ENCODE results near the gene NBPF1. TPM values are rescaled to one million over a fixed set of nuclear protein-coding genes. Genes with fewer than 3 reads are reported as not detected.
"Not testable (repeated sequence)": the region's sequence is repeated elsewhere in the genome, so short reads cannot be mapped to it uniquely, and the experiment has no call there.

Gene NBPF1
- total RNA-seq, 1 experiment from 2014 or later = 28.9 TPM

DNA sequence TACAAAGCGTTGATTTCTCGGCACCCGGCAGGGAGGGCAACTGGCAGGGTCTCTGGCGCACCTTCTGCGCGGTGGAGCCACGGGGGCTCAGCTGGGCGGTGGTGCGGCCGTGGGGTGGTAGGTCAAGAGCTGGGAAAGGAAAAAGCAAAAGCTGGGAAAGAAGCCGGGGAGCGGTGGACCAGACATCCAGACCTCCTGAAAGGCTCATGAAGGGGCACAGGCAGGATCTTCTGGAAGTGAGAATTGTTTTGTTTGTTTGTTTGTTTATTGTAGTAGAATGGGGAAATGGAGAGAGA, 92.1 kb downstream of the NBPF1 start:
- no peak overlapping the region for H3K27ac Mint-ChIP-seq (ENCODE audit: low read depth, unreplicated experiment)
- TF ChIP-seq, protein P1, sequence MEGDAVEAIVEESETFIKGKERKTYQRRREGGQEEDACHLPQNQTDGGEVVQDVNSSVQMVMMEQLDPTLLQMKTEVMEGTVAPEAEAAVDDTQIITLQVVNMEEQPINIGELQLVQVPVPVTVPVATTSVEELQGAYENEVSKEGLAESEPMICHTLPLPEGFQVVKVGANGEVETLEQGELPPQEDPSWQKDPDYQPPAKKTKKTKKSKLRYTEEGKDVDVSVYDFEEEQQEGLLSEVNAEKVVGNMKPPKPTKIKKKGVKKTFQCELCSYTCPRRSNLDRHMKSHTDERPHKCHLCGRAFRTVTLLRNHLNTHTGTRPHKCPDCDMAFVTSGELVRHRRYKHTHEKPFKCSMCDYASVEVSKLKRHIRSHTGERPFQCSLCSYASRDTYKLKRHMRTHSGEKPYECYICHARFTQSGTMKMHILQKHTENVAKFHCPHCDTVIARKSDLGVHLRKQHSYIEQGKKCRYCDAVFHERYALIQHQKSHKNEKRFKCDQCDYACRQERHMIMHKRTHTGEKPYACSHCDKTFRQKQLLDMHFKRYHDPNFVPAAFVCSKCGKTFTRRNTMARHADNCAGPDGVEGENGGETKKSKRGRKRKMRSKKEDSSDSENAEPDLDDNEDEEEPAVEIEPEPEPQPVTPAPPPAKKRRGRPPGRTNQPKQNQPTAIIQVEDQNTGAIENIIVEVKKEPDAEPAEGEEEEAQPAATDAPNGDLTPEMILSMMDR (IDR thresholded peaks at IDR 0.05; ENCODE audit: unreplicated experiment) = no peak
- CTCF ChIA-PET = no interaction called here
- intact Hi-C loops (cut with micrococcal nuclease) = no loop called here
- peaks cover 39% of the 10 kb centered on the region for H3K27me3 Mint-ChIP-seq (ENCODE audit: insufficient read depth, unreplicated experiment)
- H3K4me1 Mint-ChIP-seq (ENCODE audit: insufficient read depth, unreplicated experiment) = no peaks in the 10 kb centered on the region
- no peaks in the 10 kb centered on the region for H3K36me3 Mint-ChIP-seq (ENCODE audit: insufficient read depth, unreplicated experiment)
- H3K4me3 Mint-ChIP-seq (ENCODE audit: unreplicated experiment) = no peak overlapping the region
- POLR2A ChIA-PET = no interaction called here
- no TSS peak for BruUV-seq (replicated peaks)
- no peaks in the 10 kb centered on the region for H3K9me3 Mint-ChIP-seq (ENCODE audit: unreplicated experiment)
- DNase-seq (ENCODE audit: unreplicated experiment) = no peak

DNA sequence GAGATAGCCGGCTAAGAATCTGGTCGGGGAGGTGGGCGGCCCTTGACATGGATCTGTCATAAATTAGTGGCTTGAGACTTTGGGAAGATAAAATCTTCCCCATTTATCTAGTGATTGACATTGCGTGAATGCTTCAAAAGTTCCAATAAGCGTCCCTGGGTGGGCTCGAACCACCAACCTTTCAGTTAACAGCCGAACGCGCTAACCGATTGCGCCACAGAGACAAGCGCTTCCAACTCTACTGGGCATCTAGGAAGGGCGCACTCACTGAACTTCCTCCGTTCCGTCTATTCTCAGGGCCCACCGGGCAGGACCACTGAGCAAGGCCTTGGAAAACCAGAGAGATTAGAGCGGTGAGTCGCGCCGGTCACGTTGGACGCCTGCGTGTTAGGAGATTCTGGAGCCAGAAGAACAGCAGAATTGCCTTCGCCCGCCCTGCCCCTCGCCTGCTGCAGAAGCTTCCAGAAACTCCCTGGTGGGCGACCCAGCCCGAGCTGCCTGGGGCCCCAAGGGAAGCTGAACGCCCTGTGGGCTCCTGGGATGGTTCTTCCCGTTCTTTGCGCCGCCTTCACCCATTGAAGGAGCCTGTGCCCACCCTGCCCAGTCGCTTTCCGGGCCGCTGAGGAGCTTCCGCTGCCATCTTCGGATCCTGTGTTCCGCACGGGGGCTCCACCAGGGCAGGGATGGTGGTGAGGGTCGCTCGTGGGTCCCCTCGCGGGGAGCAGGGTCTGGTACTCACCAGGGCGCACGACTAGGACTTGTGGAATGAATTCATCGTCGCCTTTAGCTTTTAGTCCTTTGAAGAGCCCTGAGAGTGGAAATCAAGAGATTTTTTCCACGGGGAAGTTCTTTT, 92.7 kb downstream of the NBPF1 start:
- H3K36me3 Mint-ChIP-seq (ENCODE audit: insufficient read depth, unreplicated experiment); intact Hi-C loops (cut with micrococcal nuclease); H3K4me1 Mint-ChIP-seq (ENCODE audit: insufficient read depth, unreplicated experiment); H3K4me3 Mint-ChIP-seq (ENCODE audit: unreplicated experiment); CTCF ChIA-PET; DNase-seq (ENCODE audit: unreplicated experiment); H3K27ac Mint-ChIP-seq (ENCODE audit: low read depth, unreplicated experiment); BruUV-seq (replicated peaks); H3K9me3 Mint-ChIP-seq (ENCODE audit: unreplicated experiment); POLR2A ChIA-PET: not testable (repeated sequence)
- H3K27me3 Mint-ChIP-seq (ENCODE audit: insufficient read depth, unreplicated experiment) = peaks cover 39% of the 10 kb centered on the region

DNA sequence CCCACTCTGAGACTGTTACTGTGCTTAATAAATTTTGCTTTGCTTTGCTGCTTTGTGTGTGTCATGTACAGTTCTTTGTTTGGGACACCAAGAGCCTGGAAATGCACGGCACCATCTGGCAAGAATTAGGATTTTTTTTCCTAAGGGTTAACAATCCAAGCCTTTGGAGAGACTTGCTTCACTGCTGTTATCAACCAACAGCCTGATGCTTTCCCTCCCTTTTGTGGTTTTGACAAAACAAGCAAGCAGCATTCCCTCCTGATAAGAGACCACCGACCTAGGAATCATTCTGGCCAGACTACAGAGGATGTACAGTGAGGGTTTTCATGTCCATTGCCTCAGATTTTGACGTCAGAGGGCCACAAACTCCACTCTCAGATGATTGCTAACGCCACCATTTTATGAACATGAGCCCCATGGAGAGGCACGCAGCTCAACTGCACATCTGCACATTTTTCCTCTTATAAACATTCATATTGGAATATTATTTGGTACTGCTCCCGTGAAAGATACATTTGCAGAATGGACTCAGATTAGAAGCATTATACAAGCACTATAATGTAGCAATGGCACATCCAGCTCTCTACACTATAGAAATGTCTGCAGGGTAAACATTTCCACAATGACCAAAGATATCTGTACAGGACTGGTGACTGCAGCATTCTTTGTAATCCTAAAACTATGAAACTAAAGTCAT, 94.0 kb downstream of the NBPF1 start:
- not testable (repeated sequence) for BruUV-seq (replicated peaks); DNase-seq (ENCODE audit: unreplicated experiment)
- H3K27me3 Mint-ChIP-seq (ENCODE audit: insufficient read depth, unreplicated experiment) = peaks cover 36% of the 10 kb centered on the region

DNA sequence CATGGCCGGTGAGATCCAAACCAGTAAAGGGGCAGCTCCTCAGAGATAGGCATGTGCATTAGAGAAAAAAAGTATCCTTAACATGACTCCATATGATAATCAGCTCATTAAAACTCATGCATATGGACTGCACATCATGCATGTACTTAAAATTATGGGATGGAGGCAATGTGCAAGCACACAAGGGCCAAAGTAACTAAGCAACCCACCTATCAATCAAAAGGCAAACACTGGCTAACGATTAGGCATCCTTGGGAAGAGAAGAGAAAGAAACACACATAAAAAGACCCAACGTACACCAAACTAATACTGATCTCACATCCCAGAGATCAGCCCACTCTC, 94.5 kb downstream of the NBPF1 start:
- H3K36me3 Mint-ChIP-seq (ENCODE audit: insufficient read depth, unreplicated experiment); intact Hi-C loops (cut with micrococcal nuclease); H3K4me1 Mint-ChIP-seq (ENCODE audit: insufficient read depth, unreplicated experiment); DNase-seq (ENCODE audit: unreplicated experiment); H3K4me3 Mint-ChIP-seq (ENCODE audit: unreplicated experiment); H3K9me3 Mint-ChIP-seq (ENCODE audit: unreplicated experiment); H3K27ac Mint-ChIP-seq (ENCODE audit: low read depth, unreplicated experiment); BruUV-seq (replicated peaks): not testable (repeated sequence)
- ChIA-PET POLR2A (interaction anchor here (0.8 kb wide), 1 partner anchor 19 kb away, joined by 4 read pairs; no protein-coding TSS in a partner anchor), CTCF (interaction anchor here (0.6 kb wide), 2 partner anchors 9 to 22 kb away, joined by 3 read pairs; no protein-coding TSS in a partner anchor)
- peaks cover 31% of the 10 kb centered on the region for H3K27me3 Mint-ChIP-seq (ENCODE audit: insufficient read depth, unreplicated experiment)

More for the DNA sequence above, 94.0 kb downstream of the NBPF1 start:
- intact Hi-C loops (cut with micrococcal nuclease); H3K27ac Mint-ChIP-seq (ENCODE audit: low read depth, unreplicated experiment); H3K9me3 Mint-ChIP-seq (ENCODE audit: unreplicated experiment); H3K4me3 Mint-ChIP-seq (ENCODE audit: unreplicated experiment); H3K4me1 Mint-ChIP-seq (ENCODE audit: insufficient read depth, unreplicated experiment); POLR2A ChIA-PET; H3K36me3 Mint-ChIP-seq (ENCODE audit: insufficient read depth, unreplicated experiment): not testable (repeated sequence)
- CTCF ChIA-PET = interaction anchor here (0.6 kb wide), 2 partner anchors 8 to 22 kb away, joined by 3 read pairs; no protein-coding TSS in a partner anchor

DNA sequence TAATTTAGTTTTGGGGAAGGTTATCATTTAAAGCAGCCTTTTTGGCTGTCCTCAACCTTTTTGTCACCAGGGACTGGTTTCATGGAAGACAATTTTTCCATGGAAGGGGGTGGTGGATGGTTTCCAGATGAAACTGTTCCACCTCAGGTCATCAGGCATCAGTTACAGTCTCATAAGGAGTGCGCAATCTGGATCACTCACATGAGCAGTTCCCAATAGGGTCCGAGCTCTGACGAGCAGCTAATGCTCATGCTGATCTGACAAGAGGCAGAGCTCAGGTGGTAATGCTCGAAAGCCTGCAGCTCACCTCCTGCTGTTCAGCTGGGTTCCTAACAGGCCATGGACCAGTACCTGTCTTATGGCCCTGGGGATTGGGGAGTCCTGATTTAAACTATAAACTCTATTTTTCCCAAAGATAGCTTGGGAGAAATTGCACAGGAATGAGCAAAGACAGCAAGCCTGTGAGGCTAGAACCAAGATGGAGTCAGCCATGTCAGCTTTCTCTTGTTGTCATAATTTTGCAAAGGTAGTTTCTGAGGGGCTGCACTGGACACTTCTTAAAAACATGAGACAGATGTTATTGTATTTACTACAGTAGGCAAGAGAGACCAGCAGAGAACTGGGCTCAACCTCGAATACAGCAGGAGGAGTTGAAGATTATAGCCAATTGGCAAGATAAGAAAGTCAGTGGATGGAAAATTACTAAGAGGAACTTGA, 96.5 kb downstream of the NBPF1 start:
- H3K36me3 Mint-ChIP-seq (ENCODE audit: insufficient read depth, unreplicated experiment); H3K9me3 Mint-ChIP-seq (ENCODE audit: unreplicated experiment); H3K27ac Mint-ChIP-seq (ENCODE audit: low read depth, unreplicated experiment); CTCF ChIA-PET; intact Hi-C loops (cut with micrococcal nuclease); H3K4me1 Mint-ChIP-seq (ENCODE audit: insufficient read depth, unreplicated experiment); BruUV-seq (replicated peaks); H3K4me3 Mint-ChIP-seq (ENCODE audit: unreplicated experiment); DNase-seq (ENCODE audit: unreplicated experiment): not testable (repeated sequence)
- H3K27me3 Mint-ChIP-seq (ENCODE audit: insufficient read depth, unreplicated experiment) = peaks cover 16% of the 10 kb centered on the region
- POLR2A ChIA-PET = interaction anchor here (1.4 kb wide), 1 partner anchor 96 kb away, joined by 4 read pairs; the partner anchor contains the start of gene NBPF1

DNA sequence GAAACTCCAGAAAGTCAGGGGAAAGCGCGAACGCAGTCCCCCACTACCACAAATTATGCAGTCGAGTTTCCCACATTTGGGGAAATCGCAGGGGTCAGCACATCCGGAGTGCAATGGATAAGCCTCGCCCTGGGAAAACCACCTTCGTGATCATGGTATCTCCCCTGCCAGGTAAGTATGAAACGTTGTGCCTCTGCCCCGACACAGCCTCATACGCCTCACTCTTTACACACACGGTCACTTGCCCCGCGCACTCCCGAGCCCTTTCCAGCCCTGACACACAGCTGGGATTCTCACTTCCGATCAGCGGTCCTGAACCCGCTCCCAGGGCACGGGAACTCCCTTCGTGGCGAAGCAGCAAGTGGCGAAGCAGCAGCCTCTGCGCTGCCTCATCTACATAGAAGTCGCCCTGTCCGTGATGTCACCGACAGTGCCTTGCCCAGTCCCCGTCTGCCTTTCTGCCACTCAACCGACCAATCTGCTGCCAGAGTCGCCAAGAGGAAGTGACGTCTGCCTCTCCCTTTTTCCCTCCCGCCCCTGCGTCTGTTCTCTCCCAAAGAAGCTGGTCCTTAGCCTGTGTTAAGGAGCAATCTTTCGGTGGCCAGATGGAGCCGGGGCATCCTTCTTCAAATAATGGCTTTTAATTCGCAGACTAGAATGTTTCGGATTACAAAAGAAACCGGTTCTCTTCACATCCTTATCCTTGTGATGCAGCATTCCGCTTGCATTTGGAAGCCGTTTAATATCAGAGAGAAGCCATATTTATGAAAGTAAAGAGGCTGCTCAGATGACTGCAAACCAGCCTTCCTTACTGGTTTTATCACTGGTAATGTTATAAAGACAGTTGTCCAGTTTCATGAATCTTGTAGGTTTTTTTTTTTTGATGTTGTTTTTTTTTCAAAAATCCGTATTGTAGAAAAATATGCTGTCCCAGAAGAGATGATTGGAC, 99.0 kb downstream of the NBPF1 start, which contains the start of gene RNU1-1:
RNU1-1 (minus strand) TSS at position 179 of the 949 bp plus-strand sequence.
- CTCF ChIA-PET = interaction anchor here (0.6 to 1.2 kb wide), 2 partner anchors 96 to 260 kb away, joined by 3 to 4 read pairs; no protein-coding TSS in a partner anchor
- H3K27me3 Mint-ChIP-seq (ENCODE audit: insufficient read depth, unreplicated experiment); H3K27ac Mint-ChIP-seq (ENCODE audit: low read depth, unreplicated experiment); H3K4me1 Mint-ChIP-seq (ENCODE audit: insufficient read depth, unreplicated experiment); intact Hi-C loops (cut with micrococcal nuclease); H3K9me3 Mint-ChIP-seq (ENCODE audit: unreplicated experiment); H3K36me3 Mint-ChIP-seq (ENCODE audit: insufficient read depth, unreplicated experiment); H3K4me3 Mint-ChIP-seq (ENCODE audit: unreplicated experiment): not testable (repeated sequence)
- BruUV-seq (replicated peaks) = TSS peak; percentile 92
- POLR2A ChIA-PET = interaction anchor here (0.6 to 1.4 kb wide), 13 partner anchors 9 to 519 kb away, joined by 3 to 11 read pairs (median 4); partner anchors contain the start of gene NECAP2
- DNase-seq (ENCODE audit: unreplicated experiment) = peak; percentile 83

DNA sequence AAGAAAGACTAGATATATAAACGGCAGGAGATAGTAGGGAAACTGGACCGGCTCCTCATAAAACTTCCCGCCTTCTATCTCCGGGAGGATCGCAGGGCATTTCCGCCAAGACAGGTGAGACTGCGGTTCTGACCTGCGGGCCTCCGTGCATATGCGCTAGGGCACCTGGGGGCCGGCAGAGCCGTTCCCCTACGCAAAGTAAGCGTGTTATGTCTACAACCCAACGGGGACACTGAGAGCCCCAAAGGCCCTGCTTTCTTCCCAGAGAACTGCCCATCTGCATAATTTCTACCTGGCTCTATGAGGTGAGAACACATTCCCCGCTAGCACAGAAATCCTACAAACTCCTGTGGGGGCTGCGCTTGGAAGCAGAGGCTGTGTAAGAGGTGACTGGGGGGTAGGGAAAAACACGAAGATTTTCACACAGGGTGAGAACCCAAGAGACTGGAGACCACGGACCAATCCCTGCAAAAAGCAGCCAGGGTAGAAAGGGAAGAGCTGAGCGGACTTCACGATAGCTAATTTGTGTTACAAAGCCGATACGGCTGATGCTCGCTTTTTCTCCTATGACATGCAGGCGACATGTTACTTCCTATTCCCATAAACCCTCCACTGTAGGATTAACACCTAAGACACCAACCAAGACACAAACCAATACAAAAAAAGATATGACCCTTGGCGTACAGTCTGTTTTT, 99.8 kb downstream of the NBPF1 start:
- H3K4me3 Mint-ChIP-seq (ENCODE audit: unreplicated experiment); H3K27ac Mint-ChIP-seq (ENCODE audit: low read depth, unreplicated experiment); H3K36me3 Mint-ChIP-seq (ENCODE audit: insufficient read depth, unreplicated experiment); H3K27me3 Mint-ChIP-seq (ENCODE audit: insufficient read depth, unreplicated experiment); intact Hi-C loops (cut with micrococcal nuclease); H3K9me3 Mint-ChIP-seq (ENCODE audit: unreplicated experiment); H3K4me1 Mint-ChIP-seq (ENCODE audit: insufficient read depth, unreplicated experiment): not testable (repeated sequence)
- ChIA-PET POLR2A (interaction anchor here (0.7 to 1.4 kb wide), 13 partner anchors 16 to 518 kb away, joined by 3 to 11 read pairs (median 4); partner anchors contain the start of gene NECAP2), CTCF (interaction anchor here (1.2 kb wide), 1 partner anchor 96 kb away, joined by 3 read pairs; no protein-coding TSS in a partner anchor)
- DNase-seq (ENCODE audit: unreplicated experiment) = peak; percentile 95
- BruUV-seq (replicated peaks) = TSS peak; percentile 96

Data from MCF 10A (cell line).